Loucy (cell line): ENCODE results near the gene ERAP2.
A peak's percentile ranks its signal among the peaks of the same experiment; 100 is the strongest.

Source experiments
- H2AFZ ChIP-seq: fragments of 200-600 bp; sonication (generic); 2 replicates; pipeline ENCODE4 v1.6.0; 2016; ENCODE audit warnings: antibody characterized with exemption, mild to moderate bottlenecking, low read length, moderate library complexity
- H3F3A ChIP-seq: fragments of 200-600 bp; 2 replicates; pipeline ENCODE4 v1.6.0; 2016; ENCODE audit warnings: antibody characterized with exemption, low read depth, mild to moderate bottlenecking
- H3K27me3 ChIP-seq: fragments of 200-600 bp; sonication (generic); 2 replicates; pipeline ENCODE4 v1.6.1; 2014; ENCODE audit warnings: low read length, mild to moderate bottlenecking; ENCODE audit not compliant: insufficient read depth, poor library complexity, severe bottlenecking
- H3K36me3 ChIP-seq: fragments of 200-600 bp; sonication (generic); 2 replicates; pipeline ENCODE4 v1.6.1; 2016; ENCODE audit warnings: low read length; ENCODE audit not compliant: insufficient read depth
- H3K4me1 ChIP-seq: fragments of 200-600 bp; sonication (generic); 2 replicates; pipeline ENCODE4 v1.5.1; 2014; ENCODE audit warnings: low read length, mild to moderate bottlenecking; ENCODE audit not compliant: insufficient read depth, poor library complexity, severe bottlenecking
- H3K4me2 ChIP-seq: fragments of 200-600 bp; sonication (generic); 2 replicates; pipeline ENCODE4 v1.6.0; 2014; ENCODE audit warnings: antibody characterized with exemption, low read length, low read depth, mild to moderate bottlenecking; ENCODE audit not compliant: poor library complexity, severe bottlenecking
- H3K4me3 ChIP-seq: fragments of 200-600 bp; sonication (generic); 2 replicates; pipeline ENCODE4 v1.5.1; 2014; ENCODE audit warnings: low read length, mild to moderate bottlenecking, mixed read lengths; ENCODE audit not compliant: poor library complexity, severe bottlenecking
- H3K79me2 ChIP-seq: fragments of 200-600 bp; sonication (generic); 2 replicates; pipeline ENCODE4 v1.6.1; 2014; ENCODE audit warnings: low read length; ENCODE audit not compliant: insufficient read depth
- H3K9ac ChIP-seq: fragments of 200-600 bp; sonication (generic); 2 replicates; pipeline ENCODE4 v1.6.0; 2014; ENCODE audit warnings: mild to moderate bottlenecking, low read depth, low read length, moderate library complexity; ENCODE audit not compliant: poor library complexity, severe bottlenecking
- H3K9me2 ChIP-seq: fragments of 200-600 bp; sonication (generic); replicated peaks from 2 replicates; pipeline ENCODE4 v1.6.1; 2016; ENCODE audit warnings: low read depth, low read length, mixed read lengths
- H3K9me3 ChIP-seq: fragments of 200-600 bp; sonication (generic); 2 replicates; pipeline ENCODE4 v1.6.1; 2014; ENCODE audit warnings: mild to moderate bottlenecking, antibody characterized with exemption, low read length, low read depth; ENCODE audit not compliant: insufficient read depth
- H4K20me1 ChIP-seq: fragments of 200-600 bp; sonication (generic); 2 replicates; pipeline ENCODE4 v1.6.0; 2014; ENCODE audit warnings: antibody characterized with exemption, low read length, mild to moderate bottlenecking; ENCODE audit not compliant: insufficient read depth, poor library complexity, severe bottlenecking
- EZH2phosphoT487 ChIP-seq: fragments of 200-600 bp; IDR thresholded peaks from 2 replicates; pipeline ENCODE4 v1.6.1; 2018; ENCODE audit warnings: antibody characterized with exemption, mild to moderate bottlenecking, moderate library complexity, borderline replicate concordance
- TF ChIP-seq, protein P1 (sequence below): fragments of 200-600 bp; sonication (generic); conservative IDR thresholded peaks from 2 replicates; pipeline ENCODE4 v1.5.1; 2014; ENCODE audit warnings: mild to moderate bottlenecking, antibody characterized with exemption, low read length

ERAP2 gene

DNA sequence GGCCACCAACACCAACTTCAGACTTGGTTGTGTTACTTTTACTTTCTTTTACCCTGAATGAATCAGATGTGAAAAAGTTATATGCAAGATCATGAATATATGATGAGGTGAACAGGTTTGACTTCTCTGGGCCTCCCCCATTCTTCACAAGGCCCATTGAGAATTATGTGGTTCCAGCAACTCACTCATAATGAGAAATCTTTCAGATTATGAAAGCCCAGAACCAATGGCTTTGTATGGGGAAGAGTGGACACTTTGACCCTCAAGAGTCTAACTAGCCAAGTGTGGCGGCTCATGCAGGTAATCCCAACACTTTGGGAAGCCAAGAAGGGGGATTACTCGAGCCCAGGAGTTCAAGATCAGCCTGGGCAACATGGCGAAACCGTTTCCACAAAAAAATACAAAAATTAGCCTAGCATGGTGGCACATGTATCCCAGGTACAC, 43.5 kb downstream of the ERAP2 start:
- Histone ChIP-seq H3K4me2 (peak overlapping the region; percentile 29), H3K9me2 (no peaks in the 10 kb centered on the region), H3K27me3 (no peaks in the 10 kb centered on the region), H2AFZ (no peak overlapping the region), H4K20me1 (no peaks in the 10 kb centered on the region), H3K4me1 (peaks cover 24% of the 10 kb centered on the region), H3K79me2 (no peaks in the 10 kb centered on the region), H3K9ac (no peak overlapping the region), H3F3A (no peaks in the 10 kb centered on the region), H3K9me3 (no peaks in the 10 kb centered on the region), H3K4me3 (no peak overlapping the region), H3K36me3 (no peaks in the 10 kb centered on the region)
- no peak for TF ChIP-seq EZH2phosphoT487
- TF ChIP-seq, protein P1, sequence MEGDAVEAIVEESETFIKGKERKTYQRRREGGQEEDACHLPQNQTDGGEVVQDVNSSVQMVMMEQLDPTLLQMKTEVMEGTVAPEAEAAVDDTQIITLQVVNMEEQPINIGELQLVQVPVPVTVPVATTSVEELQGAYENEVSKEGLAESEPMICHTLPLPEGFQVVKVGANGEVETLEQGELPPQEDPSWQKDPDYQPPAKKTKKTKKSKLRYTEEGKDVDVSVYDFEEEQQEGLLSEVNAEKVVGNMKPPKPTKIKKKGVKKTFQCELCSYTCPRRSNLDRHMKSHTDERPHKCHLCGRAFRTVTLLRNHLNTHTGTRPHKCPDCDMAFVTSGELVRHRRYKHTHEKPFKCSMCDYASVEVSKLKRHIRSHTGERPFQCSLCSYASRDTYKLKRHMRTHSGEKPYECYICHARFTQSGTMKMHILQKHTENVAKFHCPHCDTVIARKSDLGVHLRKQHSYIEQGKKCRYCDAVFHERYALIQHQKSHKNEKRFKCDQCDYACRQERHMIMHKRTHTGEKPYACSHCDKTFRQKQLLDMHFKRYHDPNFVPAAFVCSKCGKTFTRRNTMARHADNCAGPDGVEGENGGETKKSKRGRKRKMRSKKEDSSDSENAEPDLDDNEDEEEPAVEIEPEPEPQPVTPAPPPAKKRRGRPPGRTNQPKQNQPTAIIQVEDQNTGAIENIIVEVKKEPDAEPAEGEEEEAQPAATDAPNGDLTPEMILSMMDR = no peak

DNA sequence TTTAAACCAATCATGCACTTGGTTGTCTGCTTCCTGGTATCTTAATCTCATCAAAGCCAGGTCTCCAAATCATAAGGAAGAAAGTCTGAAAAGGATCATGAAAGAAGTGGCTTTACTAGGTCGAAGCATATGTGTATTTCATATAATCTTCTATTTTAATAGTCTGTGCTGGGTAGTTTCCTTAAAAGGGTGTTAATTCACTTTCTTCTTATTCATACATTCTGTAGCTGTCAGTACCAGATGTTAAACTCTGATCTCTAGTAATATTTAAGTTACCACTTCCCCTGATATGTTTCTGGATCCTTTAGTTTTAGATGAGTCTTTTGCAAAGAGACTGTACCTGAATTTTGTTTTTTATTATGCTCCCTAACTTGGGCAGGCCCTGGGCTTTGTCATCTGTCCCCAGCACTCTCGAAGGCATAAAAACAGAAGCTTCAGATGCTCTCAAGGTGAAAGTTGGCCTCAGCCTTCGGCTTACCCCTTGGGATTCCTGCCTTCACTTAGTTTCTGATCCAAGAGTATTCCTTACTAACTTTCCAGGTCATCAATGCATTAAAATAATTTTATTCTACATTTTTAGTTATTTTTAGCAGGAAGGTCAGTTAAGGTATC, 44.5 kb downstream of the ERAP2 start:
- H3K4me2 ChIP-seq = peak overlapping the region; percentile 29
- H3K79me2 ChIP-seq = no peaks in the 10 kb centered on the region
- no peak overlapping the region for H3K4me3 ChIP-seq
- no peak for TF ChIP-seq EZH2phosphoT487
- TF ChIP-seq, protein P1 = no peak
- H3K36me3 ChIP-seq = no peaks in the 10 kb centered on the region
- H3K9ac ChIP-seq = no peak overlapping the region
- H3K4me1 ChIP-seq = peaks cover 28% of the 10 kb centered on the region
- H3K27me3 ChIP-seq = no peaks in the 10 kb centered on the region
- no peaks in the 10 kb centered on the region for H3K9me3 ChIP-seq
- no peak overlapping the region for H2AFZ ChIP-seq
- H3F3A ChIP-seq = 0 out of 2 replicates have a peak, but pooled peaks cover 3% of the 10 kb centered on the region
- H3K9me2 ChIP-seq = no peaks in the 10 kb centered on the region
- no peaks in the 10 kb centered on the region for H4K20me1 ChIP-seq

DNA sequence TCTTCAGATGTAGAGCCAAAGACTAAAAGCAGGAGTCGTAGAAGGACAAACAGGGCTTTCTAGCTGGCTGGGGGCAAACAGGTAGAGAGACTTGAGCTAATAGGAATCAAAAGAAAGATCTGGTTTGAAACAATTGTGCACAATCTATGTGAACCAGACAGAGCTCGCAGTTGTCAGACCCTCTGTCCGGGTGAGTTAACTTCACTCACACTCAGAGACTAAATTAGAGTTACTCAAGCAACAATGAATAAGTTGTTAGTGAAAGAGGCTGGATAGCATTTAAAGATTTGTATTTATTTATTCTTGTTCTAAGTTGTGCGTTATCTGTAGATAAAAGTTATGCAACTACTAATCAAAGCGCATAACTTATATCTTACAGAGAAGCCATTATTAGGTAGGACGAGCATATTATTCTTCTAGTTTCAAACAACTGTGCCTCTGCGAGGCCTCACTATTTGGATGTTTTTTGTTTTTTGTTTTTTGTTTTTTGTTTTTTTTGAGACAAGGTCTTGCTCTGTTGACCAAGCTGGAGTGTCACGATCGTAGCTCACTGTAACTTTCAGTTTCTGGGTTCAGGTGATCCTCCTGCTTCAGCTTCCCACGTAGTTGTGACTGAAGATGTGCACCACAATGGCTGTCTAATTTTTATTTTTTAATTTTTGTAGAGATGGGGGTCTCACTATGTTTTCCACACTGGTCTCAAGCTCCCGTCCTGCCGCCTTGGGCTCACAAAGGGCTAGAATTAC, 46.4 kb downstream of the ERAP2 start:
- H3K4me2 ChIP-seq = no peak overlapping the region
- H3K27me3 ChIP-seq = no peaks in the 10 kb centered on the region
- no peak overlapping the region for H3K9ac ChIP-seq
- 0 out of 2 replicates have a peak, but pooled peaks cover 3% of the 10 kb centered on the region for H3F3A ChIP-seq
- no peaks in the 10 kb centered on the region for H3K36me3 ChIP-seq
- H3K79me2 ChIP-seq = no peaks in the 10 kb centered on the region
- no peak overlapping the region for H2AFZ ChIP-seq
- no peak overlapping the region for H3K4me3 ChIP-seq
- TF ChIP-seq, protein P1 = no peak
- no peak for TF ChIP-seq EZH2phosphoT487
- no peaks in the 10 kb centered on the region for H3K9me2 ChIP-seq
- no peaks in the 10 kb centered on the region for H4K20me1 ChIP-seq
- no peaks in the 10 kb centered on the region for H3K9me3 ChIP-seq
- H3K4me1 ChIP-seq = peaks cover 28% of the 10 kb centered on the region
